ENCODE measurements around the gene TANK. TPM values are rescaled to one million over a fixed set of nuclear protein-coding genes. Genes with fewer than 3 reads are reported as not detected.
A peak's percentile ranks its signal among the peaks of the same experiment; 100 is the strongest.

Gene TANK
- total and polyA plus RNA-seq, 2 of the 13 experiments (the other 11 are each of a cell fraction or from before 2014, with no cell fraction given), result 66.9 to 96.1 TPM

GRCh38 chr2:161115605-161116380 lies 44.4 kb upstream of the TANK start (continued):
- TF ChIP-seq, protein P1, sequence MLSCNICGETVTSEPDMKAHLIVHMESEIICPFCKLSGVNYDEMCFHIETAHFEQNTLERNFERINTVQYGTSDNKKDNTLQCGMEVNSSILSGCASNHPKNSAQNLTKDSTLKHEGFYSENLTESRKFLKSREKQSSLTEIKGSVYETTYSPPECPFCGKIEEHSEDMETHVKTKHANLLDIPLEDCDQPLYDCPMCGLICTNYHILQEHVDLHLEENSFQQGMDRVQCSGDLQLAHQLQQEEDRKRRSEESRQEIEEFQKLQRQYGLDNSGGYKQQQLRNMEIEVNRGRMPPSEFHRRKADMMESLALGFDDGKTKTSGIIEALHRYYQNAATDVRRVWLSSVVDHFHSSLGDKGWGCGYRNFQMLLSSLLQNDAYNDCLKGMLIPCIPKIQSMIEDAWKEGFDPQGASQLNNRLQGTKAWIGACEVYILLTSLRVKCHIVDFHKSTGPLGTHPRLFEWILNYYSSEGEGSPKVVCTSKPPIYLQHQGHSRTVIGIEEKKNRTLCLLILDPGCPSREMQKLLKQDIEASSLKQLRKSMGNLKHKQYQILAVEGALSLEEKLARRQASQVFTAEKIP (CRISPR knock-in tag; IDR thresholded peaks at IDR 0.05; ENCODE audit: borderline replicate concordance), result no peak
- TF ChIP-seq XRCC5 (optimal IDR thresholded peaks at IDR 0.05; ENCODE audit: low read length) (peak; percentile 53), CHD2 (IDR thresholded peaks at IDR 0.05; ENCODE audit: low read depth, low read length) (no peak), SNAPC5 (CRISPR knock-in tag; IDR thresholded peaks at IDR 0.05; ENCODE audit: borderline replicate concordance) (no peak), ZNF30 (CRISPR knock-in tag; IDR thresholded peaks at IDR 0.05) (no peak), SKIL (CRISPR knock-in tag; IDR thresholded peaks at IDR 0.05; ENCODE audit: borderline replicate concordance) (no peak), MLXIP (CRISPR knock-in tag; IDR thresholded peaks at IDR 0.05; ENCODE audit: borderline replicate concordance) (0 out of 2 replicates have a peak, but pooled peaks have one; percentile 42), ZMAT3 (CRISPR knock-in tag; conservative IDR thresholded peaks at IDR 0.05) (no peak), JUNB (CRISPR knock-in tag; IDR thresholded peaks at IDR 0.05; ENCODE audit: borderline replicate concordance) (no peak), ZNF460 (CRISPR knock-in tag; IDR thresholded peaks at IDR 0.05; ENCODE audit: borderline replicate concordance) (no peak), JUN (CRISPR knock-in tag; IDR thresholded peaks at IDR 0.05) (no peak), ZNF382 (CRISPR knock-in tag; IDR thresholded peaks at IDR 0.05; ENCODE audit: borderline replicate concordance) (no peak)
- TF ChIP-seq, protein P2, sequence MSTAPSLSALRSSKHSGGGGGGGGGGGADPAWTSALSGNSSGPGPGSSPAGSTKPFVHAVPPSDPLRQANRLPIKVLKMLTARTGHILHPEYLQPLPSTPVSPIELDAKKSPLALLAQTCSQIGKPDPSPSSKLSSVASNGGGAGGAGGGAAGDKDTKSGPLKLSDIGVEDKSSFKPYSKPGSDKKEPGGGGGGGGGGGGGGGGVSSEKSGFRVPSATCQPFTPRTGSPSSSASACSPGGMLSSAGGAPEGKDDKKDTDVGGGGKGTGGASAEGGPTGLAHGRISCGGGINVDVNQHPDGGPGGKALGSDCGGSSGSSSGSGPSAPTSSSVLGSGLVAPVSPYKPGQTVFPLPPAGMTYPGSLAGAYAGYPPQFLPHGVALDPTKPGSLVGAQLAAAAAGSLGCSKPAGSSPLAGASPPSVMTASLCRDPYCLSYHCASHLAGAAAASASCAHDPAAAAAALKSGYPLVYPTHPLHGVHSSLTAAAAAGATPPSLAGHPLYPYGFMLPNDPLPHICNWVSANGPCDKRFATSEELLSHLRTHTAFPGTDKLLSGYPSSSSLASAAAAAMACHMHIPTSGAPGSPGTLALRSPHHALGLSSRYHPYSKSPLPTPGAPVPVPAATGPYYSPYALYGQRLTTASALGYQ (CRISPR knock-in tag; IDR thresholded peaks at IDR 0.05), result no peak
- TF ChIP-seq, protein P3, sequence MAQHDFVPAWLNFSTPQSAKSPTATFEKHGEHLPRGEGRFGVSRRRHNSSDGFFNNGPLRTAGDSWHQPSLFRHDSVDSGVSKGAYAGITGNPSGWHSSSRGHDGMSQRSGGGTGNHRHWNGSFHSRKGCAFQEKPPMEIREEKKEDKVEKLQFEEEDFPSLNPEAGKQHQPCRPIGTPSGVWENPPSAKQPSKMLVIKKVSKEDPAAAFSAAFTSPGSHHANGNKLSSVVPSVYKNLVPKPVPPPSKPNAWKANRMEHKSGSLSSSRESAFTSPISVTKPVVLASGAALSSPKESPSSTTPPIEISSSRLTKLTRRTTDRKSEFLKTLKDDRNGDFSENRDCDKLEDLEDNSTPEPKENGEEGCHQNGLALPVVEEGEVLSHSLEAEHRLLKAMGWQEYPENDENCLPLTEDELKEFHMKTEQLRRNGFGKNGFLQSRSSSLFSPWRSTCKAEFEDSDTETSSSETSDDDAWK (CRISPR knock-in tag; IDR thresholded peaks at IDR 0.05), result no peak
- TF ChIP-seq, protein P4, sequence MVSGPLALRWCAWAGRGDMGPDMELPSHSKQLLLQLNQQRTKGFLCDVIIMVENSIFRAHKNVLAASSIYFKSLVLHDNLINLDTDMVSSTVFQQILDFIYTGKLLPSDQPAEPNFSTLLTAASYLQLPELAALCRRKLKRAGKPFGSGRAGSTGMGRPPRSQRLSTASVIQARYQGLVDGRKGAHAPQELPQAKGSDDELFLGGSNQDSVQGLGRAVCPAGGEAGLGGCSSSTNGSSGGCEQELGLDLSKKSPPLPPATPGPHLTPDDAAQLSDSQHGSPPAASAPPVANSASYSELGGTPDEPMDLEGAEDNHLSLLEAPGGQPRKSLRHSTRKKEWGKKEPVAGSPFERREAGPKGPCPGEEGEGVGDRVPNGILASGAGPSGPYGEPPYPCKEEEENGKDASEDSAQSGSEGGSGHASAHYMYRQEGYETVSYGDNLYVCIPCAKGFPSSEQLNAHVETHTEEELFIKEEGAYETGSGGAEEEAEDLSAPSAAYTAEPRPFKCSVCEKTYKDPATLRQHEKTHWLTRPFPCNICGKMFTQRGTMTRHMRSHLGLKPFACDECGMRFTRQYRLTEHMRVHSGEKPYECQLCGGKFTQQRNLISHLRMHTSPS (CRISPR knock-in tag; IDR thresholded peaks at IDR 0.05; ENCODE audit: low read depth), result no peak

Data from HepG2 (cell line).